Spleen (tissue), 11 donors: ENCODE measurements around the gene NLRP7. TPM values are rescaled to one million over a fixed set of nuclear protein-coding genes. Genes with fewer than 3 reads are reported as not detected.
"Not testable (repeated sequence)": the region's sequence is repeated elsewhere in the genome, so short reads cannot be mapped to it uniquely, and the experiment has no call there.

Experiments used
- DNase-seq: peaks from one replicate; pipeline ENCODE4 v3.0.0-alpha.2; 2020
- H3K27ac ChIP-seq, 8 donors: fragments of 200-600 bp; sonication (generic) in 7 of 8; 1 replicate in 4 of 8; 2 replicates in 4 of 8; pipeline versions ENCODE4 v1.5.0 to v1.8.0; 2016 to 2021; ENCODE audit warnings: inconsistent platforms in 4 of 8, mild to moderate bottlenecking in 4 of 8, moderate library complexity in 1 of 8
- H3K27me3 ChIP-seq, 7 donors: fragments of 200-600 bp; sonication (generic) in 6 of 7; replicated peaks in 1 of 7; 1 replicate in 4 of 7; 2 replicates in 3 of 7; pipeline versions ENCODE4 v1.5.0 to v1.8.0; 2016 to 2021; ENCODE audit warnings: inconsistent platforms in 3 of 7, mild to moderate bottlenecking in 1 of 7
- H3K36me3 ChIP-seq, 6 donors: fragments of 200-600 bp; sonication (generic) in 5 of 6; 1 replicate in 4 of 6; 2 replicates in 2 of 6; pipeline versions ENCODE4 v1.5.0 to v1.8.0; 2016 to 2021; ENCODE audit warnings: inconsistent platforms in 2 of 6
- H3K4me1 ChIP-seq, 6 donors: fragments of 200-600 bp; sonication (generic) in 5 of 6; 1 replicate in 3 of 6; 2 replicates in 3 of 6; pipeline versions ENCODE4 v1.5.0 to v1.8.0; 2016 to 2021; ENCODE audit warnings: inconsistent platforms in 3 of 6
- H3K4me3 ChIP-seq, 8 donors: fragments of 200-600 bp; sonication (generic) in 7 of 8; 1 replicate in 4 of 8; 2 replicates in 4 of 8; pipeline versions ENCODE4 v1.5.0 to v1.8.0; 2016 to 2021; ENCODE audit warnings: inconsistent platforms in 4 of 8, mild to moderate bottlenecking in 4 of 8, moderate library complexity in 2 of 8
- H3K9me3 ChIP-seq, 8 donors: fragments of 200-600 bp; sonication (generic) in 7 of 8; 1 replicate in 4 of 8; 2 replicates in 4 of 8; pipeline versions ENCODE4 v1.5.0 to v1.8.0; 2016 to 2021; ENCODE audit warnings: inconsistent platforms in 4 of 8
- POLR2A ChIP-seq, 3 donors: fragments of 450-650 bp; IDR thresholded peaks; one replicate each; pipeline ENCODE4 v1.5.1; 2017; ENCODE audit warnings: antibody characterized with exemption in 3 of 3, mild to moderate bottlenecking in 1 of 3
- POLR2AphosphoS5 ChIP-seq, 3 donors: sonication (generic); formaldehyde crosslinking; IDR thresholded peaks; one replicate each; pipeline ENCODE4 v1.5.1; 2017; ENCODE audit warnings: antibody characterized with exemption in 3 of 3
- WGBS, 5 donors: extraction: QIAGEN DNeasy Blood & Tissue Kit in 3 of 5; methylation state at CpG; one replicate each; pipeline versions ENCODE4 v1.1.5 to v1.1.7; 2013 to 2018; 5-methylcytosine and 5-hydroxymethylcytosine counted together
- intact Hi-C: fragments of 100-400 bp; cut with DNase I; formaldehyde crosslinking; loops from one replicate; pipeline ENCODE4 v1.15.0; 2023; ENCODE audit warnings: low total_unique reads
- polyA plus RNA-seq, 3 donors: library from polyadenylated mRNA; stranded (reverse); fragments of 200-250 nt; gene quantifications; one replicate each; pipeline ENCODE4 v1.2.1, GENCODE V29; 2013
- total RNA-seq, 7 donors: library from RNA; depleted of rRNA in 3 of 7; stranded (reverse); fragments of >200 nt in 3 of 7; fragmentation: NEBNext Ultra II Directional in 4 of 7; extraction: Animal tissue kit (Norgen Biotek cat#: 25700) in 4 of 7; gene quantifications; one replicate each; pipeline versions ENCODE4 v1.1.0 to v1.2.1, GENCODE V29; 2016 to 2021
- TF ChIP-seq, protein P1 (sequence below), 11 experiments: fragments of 200-600 bp in 7 of 11; fragments of 450-650 bp in 4 of 11; sonication (generic) in 4 of 11; IDR thresholded peaks in 8 of 11; conservative IDR thresholded peaks in 3 of 11; 1 replicate in 7 of 11; 2 replicates in 4 of 11; pipeline versions ENCODE4 v1.4.0 to v1.8.0; 2016 to 2021; ENCODE audit warnings: antibody characterized with exemption in 11 of 11, inconsistent platforms in 4 of 11, mild to moderate bottlenecking in 1 of 11
- donor health status: healthy with polysubstance abuse.
- donor health status: DM: no; HTN: no; CAD: no; lungs with moderate emphysema.
- donor health status: DM: no; HTN: no; CAD: no.
- donor health status: Bipolar disorder and iron deficiency.
- donor health status: healthy.
- donor health status: DM: no; HTN: no; CAD: no.
- donor health status: DM: yes; HTN: yes; CAD: no.

Gene NLRP7
- total and polyA plus RNA-seq, 10 donors: 0.09 to 1.3 (median 0.17) TPM

DNA sequence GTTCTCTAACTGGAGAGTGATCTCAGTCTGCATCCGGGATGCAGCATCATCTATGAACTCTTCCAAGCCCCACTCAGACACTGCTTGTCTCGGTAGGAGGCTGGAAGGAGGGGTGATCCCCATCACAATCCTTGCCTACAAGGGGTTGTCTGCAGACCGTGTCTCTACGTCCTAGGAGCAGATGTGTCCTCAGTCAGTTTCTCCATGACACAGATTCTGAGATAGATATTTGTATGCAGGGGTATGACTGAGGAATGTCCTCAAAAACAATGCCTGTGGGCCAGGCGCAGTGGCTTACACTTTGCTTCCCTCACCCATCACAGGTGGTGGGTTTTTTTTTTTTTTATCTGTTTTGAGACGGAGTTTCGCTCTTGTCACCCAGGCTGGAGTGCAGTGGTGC lies 40.5 kb downstream of the NLRP7 start:
- Histone ChIP-seq H3K4me1 (peaks cover 0 to 8% (median 0%) of the 10 kb centered on the region in 6 donors), H3K27ac (peak overlapping the region in 5 of 8 donors; percentile 23 to 83 (median 66)), H3K4me3 (peak overlapping the region in 4 of 8 donors; percentile 15 to 56 (median 19)), H3K36me3 (no peaks in the 10 kb centered on the region), H3K9me3 (no peaks in the 10 kb centered on the region), H3K27me3 (peaks cover 0 to 20% (median 0%) of the 10 kb centered on the region in 7 donors)
- intact Hi-C loops: no loop called here
- 77 to 94% (median 90%) methylated on average over 7 of the region's 7 CpGs for WGBS, 5 donors
- TF ChIP-seq POLR2AphosphoS5 (IDR thresholded peaks at IDR 0.05): no peak
- no peak for TF ChIP-seq POLR2A (IDR thresholded peaks at IDR 0.05)
- TF ChIP-seq, protein P1, sequence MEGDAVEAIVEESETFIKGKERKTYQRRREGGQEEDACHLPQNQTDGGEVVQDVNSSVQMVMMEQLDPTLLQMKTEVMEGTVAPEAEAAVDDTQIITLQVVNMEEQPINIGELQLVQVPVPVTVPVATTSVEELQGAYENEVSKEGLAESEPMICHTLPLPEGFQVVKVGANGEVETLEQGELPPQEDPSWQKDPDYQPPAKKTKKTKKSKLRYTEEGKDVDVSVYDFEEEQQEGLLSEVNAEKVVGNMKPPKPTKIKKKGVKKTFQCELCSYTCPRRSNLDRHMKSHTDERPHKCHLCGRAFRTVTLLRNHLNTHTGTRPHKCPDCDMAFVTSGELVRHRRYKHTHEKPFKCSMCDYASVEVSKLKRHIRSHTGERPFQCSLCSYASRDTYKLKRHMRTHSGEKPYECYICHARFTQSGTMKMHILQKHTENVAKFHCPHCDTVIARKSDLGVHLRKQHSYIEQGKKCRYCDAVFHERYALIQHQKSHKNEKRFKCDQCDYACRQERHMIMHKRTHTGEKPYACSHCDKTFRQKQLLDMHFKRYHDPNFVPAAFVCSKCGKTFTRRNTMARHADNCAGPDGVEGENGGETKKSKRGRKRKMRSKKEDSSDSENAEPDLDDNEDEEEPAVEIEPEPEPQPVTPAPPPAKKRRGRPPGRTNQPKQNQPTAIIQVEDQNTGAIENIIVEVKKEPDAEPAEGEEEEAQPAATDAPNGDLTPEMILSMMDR (IDR thresholded peaks at IDR 0.05 in 8 of 11, conservative IDR thresholded peaks at IDR 0.05 in 3 of 11): no peak
- no peak for DNase-seq

DNA sequence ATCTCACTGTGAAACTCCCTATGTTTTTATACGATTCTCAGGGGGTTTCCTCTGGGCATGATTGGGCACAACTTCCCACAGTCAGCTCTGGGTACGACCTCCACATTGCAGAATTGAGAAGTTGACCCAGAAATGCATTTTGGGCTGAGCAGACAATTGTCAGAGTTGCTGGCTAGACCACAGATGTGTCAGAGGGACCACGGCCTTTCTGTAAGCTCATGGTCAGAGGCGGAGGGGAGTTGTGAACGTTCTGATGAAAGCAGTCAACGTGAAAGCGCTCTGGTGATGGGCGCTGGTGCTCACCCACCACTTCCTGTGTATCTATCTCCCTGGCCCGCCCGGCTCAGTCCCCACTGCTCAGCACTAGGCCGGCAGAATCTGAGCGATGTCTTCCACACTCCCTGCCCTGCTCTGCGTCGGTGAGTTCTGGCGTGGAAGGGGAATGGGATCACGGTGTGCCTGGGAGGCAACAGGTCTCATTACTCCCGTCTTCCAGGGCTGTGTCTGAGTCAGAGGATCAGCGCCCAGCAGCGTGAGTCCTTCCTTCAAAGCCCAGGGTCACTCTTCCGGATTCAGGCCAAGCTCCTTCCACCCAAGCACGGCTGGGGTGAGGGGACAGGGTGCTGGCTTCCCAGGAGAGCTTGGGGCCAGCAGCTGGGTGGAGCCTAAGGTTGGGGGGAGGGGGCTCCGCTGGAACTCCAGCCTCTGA lies 41.4 kb downstream of the NLRP7 start, which contains the start of gene NCR1:
Gene NCR1, plus strand, starts transcription at position 346 of the 709 bp plus-strand sequence. Its CDS starts 40 bp downstream, at position 386.
- WGBS, 5 donors: 42 to 54% (median 49%) methylated on average over 19 to 22 of the region's 22 CpGs
- Histone ChIP-seq H3K36me3 (no peaks in the 10 kb centered on the region), H3K4me1 (peaks cover 0 to 14% (median 0%) of the 10 kb centered on the region in 6 donors), H3K27ac (peak within 1 kb of the TSS in 6 of 8 donors; percentile 23 to 83 (median 50)), H3K9me3 (no peaks in the 10 kb centered on the region), H3K4me3 (peak within 1 kb of the TSS in 4 of 8 donors; percentile 15 to 56 (median 19)), H3K27me3 (peaks cover 0 to 19% (median 0%) of the 10 kb centered on the region in 7 donors)
- intact Hi-C loops: no loop called here
- TF ChIP-seq POLR2AphosphoS5 (IDR thresholded peaks at IDR 0.05) (peak; percentile 39 to 59 (median 58)), POLR2A (IDR thresholded peaks at IDR 0.05) (no peak)
- TF ChIP-seq, protein P1 (IDR thresholded peaks at IDR 0.05 in 8 of 11, conservative IDR thresholded peaks at IDR 0.05 in 3 of 11): no peak
- peak; percentile 77 for DNase-seq

- H3K4me3 ChIP-seq: no peak overlapping the region
- peak overlapping the region in 3 of 8 donors; percentile 66 to 83 (median 74) for H3K27ac ChIP-seq
- intact Hi-C loops: no loop called here
- peaks cover 0 to 19% (median 0%) of the 10 kb centered on the region in 7 donors for H3K27me3 ChIP-seq
- peaks cover 0 to 18% (median 0%) of the 10 kb centered on the region in 6 donors for H3K4me1 ChIP-seq
- H3K9me3 ChIP-seq: no peaks in the 10 kb centered on the region
- no peak for DNase-seq
- 20 to 26% (median 24%) methylated on average over 5 of the region's 5 CpGs for WGBS, 5 donors
- TF ChIP-seq, protein P1 (IDR thresholded peaks at IDR 0.05 in 8 of 11, conservative IDR thresholded peaks at IDR 0.05 in 3 of 11): no peak
- TF ChIP-seq POLR2AphosphoS5 (IDR thresholded peaks at IDR 0.05): no peak
- TF ChIP-seq POLR2A (IDR thresholded peaks at IDR 0.05): no peak
- no peaks in the 10 kb centered on the region for H3K36me3 ChIP-seq
These were observed 41.9 kb downstream of the NLRP7 start for GRCh38 chr19:54905421-54905802.

DNA sequence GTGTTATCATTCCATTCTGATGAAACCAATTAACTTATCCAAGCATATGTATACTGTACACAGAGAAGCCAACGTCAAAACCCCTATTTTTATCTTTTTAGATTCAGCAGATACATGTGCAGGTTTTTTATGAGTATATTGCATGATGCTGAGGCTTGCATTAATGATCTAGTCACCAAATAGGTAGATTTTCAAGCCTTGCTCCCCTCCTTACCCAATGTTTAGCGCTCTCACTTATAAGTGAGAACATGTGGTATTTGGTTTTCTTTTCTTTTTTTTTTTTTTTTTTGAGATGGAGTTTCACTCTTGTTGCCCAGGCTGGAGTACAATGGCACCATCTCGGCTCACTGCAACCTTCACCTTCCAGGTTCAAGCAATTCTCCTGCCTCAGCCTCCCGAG lies 43.1 kb downstream of the NLRP7 start:
- Histone ChIP-seq H3K27me3 (peaks cover 0 to 24% (median 0%) of the 10 kb centered on the region in 7 donors), H3K27ac (peak overlapping the region in 1 of 8 donors; percentile 14), H3K4me1 (peaks cover 0 to 19% (median 0%) of the 10 kb centered on the region in 6 donors)
- H3K4me3 ChIP-seq, H3K9me3 ChIP-seq, intact Hi-C loops, H3K36me3 ChIP-seq: not testable (repeated sequence)
- WGBS, 5 donors: 79 to 88% (median 80%) methylated on average over 4 of the region's 4 CpGs
- DNase-seq: peak; percentile 11
